Measurements from ENCODE around the gene SYNC.
"Not testable (repeated sequence)": the region's sequence is repeated elsewhere in the genome, so short reads cannot be mapped to it uniquely, and the experiment has no call there.

The SYNC gene

GRCh38 chr1:32724678-32725614 lies 22.4 kb upstream of the SYNC start:
- no peak for DNase-seq (ENCODE audit: low read depth)

DNA sequence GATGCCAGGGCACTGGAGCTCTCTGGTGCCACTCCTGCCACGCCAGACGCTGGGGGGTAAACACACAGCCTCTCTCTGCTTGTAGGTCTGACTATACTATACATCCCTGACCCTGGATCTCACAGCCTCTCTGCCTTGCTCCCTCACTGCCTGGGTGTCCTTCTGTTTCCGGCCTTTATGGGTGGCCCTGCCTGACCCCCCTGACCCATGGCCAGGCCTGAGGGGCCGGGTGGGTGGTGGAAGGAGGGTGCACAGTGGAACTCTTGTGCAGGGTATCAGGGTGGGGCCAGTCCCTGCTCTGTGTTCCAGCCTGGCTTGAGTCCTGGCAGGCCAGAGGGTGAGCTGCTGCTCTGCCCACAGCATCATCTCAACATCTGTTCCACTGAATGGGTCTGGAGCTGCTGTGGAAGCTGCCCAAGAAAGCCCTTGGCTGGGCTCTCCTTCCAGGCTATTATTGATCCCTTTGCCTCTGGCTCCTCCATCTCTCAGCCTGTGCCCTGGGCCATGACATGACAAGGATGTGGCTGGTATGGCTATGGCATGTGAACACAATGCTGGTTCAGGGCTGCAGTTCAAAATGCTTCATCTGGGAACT lies 17.2 kb upstream of the SYNC start:
- DNase-seq (ENCODE audit: low read depth) = no peak

GRCh38 chr1:32718527-32718926 lies 16.0 kb upstream of the SYNC start:
- no peak for DNase-seq (ENCODE audit: low read depth)

DNA sequence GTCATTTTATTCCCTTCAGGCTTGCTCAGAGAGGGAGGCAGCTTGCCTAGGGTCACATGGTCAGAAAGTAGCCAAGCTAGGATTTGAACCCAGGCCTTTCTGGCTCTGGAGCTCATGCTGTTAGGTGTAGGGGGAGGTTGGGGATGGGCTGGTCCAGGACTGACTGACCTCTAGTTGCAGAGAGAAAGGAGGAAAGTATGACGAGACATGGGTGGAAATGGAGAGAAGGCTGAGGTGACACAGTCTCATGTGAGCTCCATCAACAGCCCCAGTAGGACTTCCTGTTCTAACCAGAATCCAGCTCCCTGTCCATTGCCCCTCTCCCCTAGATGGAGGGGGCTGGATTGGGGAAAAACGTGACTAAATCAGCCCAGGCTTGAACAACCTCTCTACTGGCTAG lies 15.5 kb upstream of the SYNC start:
- no peak for DNase-seq (ENCODE audit: low read depth)

DNA sequence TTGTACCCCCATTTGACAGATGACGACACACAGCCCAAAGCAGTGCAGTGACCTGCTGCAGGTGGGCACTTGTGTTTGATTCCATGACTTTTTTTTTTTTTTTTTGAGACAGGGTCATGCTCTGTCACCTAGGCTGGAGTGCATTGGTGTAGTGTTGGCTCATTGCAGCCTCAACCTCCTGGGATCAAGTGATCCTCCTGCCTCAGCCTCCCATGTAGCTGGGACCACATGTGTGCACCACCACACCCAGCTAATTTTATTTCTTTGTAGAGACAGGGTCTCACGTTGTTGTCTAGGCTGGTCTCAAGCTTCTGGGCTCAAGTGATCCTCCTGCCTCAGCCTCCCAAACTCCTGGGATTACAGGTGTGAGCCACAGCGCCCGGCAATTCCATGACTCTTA lies 14.9 kb upstream of the SYNC start:
- DNase-seq (ENCODE audit: low read depth) = no peak

GRCh38 chr1:32716312-32717148 lies 14.0 kb upstream of the SYNC start:
- DNase-seq (ENCODE audit: low read depth) = no peak

DNA sequence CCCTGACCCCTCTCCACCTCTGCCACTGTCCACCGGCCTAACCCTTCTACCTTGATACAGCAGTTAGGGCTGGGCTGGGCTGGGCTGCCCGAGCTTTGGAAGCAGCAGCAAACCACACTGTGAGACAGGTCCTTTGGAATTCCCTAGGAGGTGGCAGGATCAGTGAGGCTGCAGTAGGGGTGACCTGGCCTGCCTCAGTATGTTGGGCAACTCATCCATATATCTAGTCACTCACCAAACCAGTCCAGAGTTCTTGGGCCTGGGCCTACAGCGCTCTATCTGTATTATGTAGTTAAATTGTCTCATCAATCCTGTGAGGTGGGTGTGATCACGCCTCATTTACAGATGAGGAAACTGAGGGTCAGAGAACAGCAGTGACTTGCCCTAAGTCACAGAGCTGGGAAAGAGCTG lies 13.3 kb upstream of the SYNC start:
- no peak for DNase-seq (ENCODE audit: low read depth)

DNA sequence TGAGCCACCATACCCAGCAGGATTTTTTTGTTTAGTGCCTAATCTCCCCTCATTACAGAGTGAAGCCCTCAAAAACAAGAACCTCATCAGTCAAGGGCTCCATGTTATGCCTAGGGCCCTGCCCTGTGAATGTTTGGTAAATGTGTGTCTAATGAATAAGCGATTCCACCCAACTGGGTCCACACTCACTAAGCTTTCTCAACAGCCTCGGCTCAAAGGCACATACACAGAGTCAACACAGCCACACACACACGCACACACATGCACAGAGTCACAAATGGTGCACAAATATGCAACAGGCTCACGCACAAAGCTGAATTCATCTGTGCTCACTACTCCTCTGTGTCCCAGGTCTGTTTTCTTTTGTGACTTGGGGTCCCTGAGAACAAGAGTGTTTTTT lies 11.7 kb upstream of the SYNC start:
- DNase-seq (ENCODE audit: low read depth) = no peak

DNA sequence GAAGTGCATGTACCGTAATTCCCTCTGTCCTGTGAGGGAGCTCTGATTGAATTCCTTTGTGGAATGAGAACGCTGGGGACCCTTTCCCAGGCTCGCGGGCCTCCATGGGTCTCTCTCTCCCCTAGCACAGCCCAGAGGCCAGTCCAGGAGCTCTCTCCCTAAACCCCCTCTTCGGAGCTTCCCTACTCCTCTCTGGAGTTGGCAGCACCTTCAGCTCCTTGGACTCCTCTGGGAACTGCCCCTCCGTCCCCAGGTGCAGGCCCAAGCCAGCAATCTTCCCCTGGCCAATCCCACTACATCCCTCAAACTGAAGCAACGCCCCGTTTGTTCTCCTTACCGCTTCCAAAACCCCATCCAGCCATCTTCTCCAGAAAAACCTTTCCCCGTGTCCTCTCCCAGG lies 10.5 kb upstream of the SYNC start:
- no peak for DNase-seq (ENCODE audit: low read depth)

DNA sequence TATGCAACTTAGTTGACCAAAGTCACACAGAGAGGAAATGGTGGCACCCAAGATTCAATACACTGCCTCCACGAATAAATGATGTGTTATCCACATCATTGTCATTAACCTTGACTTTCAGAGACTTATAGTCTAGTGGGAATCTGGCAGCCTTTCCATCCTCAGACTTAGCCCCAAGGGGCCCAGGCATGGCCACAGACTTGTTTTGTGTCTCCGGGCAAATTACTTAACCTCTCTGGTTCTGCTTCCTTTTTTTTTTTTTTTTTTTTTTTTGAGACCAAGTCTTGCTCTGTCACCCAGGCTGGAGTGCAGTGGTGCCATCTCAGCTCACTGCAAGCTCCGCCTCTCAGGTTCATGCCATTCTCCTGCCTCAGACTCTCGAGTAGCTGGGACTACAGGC lies 8.7 kb upstream of the SYNC start:
- DNase-seq (ENCODE audit: low read depth) = not testable (repeated sequence)

DNA sequence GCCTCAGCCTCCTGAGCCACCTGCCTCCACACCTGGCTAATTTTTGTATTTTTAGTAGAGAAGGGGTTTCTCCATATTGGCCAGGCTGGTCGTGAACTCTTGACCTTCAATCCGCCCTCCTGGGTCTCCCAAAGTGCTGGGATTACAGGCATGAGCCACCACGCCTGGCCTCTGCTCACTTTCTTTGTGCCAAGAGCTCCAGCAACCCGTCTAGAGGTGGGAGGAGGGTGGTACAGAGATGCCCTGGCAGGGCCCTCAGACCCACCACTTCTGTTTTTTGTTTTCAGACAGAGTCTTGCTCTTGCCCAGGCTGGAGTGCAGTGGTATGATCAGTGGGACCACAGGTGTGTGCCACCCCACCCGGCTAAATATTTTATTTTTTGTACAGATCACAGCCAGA lies 6.9 kb upstream of the SYNC start:
- no peak for DNase-seq (ENCODE audit: low read depth)

GRCh38 chr1:32709075-32709474 lies 6.5 kb upstream of the SYNC start:
- DNase-seq (ENCODE audit: low read depth) = no peak

GRCh38 chr1:32706491-32706890 lies 3.9 kb upstream of the SYNC start:
- no peak for DNase-seq (ENCODE audit: low read depth)

DNA sequence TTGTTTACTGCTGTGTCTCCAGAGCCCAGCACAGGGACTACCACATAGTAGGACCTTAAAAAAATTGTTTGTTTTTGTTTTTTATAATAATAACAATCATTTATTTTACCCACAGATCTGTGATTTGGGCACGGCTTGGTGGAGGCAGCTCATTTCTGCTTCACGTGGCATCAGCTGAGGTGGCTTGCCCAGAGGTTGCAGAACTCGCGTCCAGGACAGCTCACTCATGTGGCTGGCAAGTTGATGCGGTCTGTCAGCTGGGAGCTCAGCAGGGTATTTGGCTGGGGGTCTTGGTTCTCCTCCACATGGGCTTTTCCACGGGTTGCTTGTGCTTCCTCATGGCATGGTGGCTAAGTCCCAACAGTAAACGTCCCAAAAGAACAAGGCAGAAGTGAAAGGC lies 2.9 kb upstream of the SYNC start:
- no peak for DNase-seq (ENCODE audit: low read depth)

- no peak for DNase-seq (ENCODE audit: low read depth)
These were observed 1.1 kb upstream of the SYNC start for GRCh38 chr1:32703479-32704291.

DNA sequence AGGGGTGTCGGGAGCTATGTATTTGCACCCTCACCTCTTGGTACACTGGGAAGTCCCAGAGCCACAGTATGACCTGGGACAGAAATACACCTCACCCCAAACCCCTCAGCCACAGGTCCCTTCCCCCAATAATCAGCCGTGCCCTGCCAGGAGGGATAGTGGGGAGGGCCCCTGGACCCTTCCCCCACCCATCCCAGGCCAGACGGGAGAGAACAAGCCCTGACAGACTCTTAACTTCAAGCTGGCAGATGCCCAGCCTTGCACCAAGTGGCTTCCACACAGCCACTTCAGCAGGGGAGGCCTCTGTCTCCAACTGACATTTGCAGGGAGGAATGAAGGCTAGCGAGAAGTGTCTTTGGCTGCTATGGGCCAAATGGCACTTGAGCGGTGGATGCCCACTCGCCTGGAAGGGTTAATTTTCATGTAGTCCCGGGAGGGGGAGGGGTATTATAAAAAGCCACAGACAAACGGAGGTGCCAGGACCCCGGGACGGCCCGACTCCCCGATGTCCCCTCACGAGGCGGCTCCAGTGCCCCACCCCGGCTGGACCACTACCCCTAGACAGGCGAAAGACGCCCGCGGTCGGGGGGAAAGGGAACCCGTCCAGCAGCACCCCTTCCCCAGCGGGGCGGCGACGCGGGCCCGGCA lies 495 bp downstream of the SYNC start:
- DNase-seq (ENCODE audit: low read depth) = no peak

DNA sequence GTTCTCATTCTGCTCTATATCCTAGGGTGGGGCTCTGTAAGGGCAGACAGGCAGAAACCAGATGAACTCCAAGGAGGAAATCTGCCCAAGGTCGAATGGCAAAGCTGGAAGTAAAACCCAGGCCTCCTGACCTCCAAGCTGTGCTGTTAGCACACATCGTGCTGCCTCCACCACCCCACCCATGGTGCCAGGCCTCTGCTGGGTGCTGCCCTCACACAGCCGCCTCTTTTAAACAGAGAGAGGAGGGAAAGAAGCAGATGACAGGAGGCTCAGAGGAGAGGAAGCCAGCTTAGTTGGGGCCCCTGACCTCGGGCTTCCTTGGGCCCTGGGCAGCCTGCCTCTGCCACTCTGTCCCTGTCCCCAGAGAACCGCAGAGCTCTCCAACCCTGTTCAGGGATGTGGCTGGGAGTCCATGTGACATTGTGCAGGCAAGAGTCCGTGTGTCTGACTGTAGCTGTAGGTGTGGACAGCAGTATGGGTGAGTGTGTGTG lies 1.1 kb downstream of the SYNC start:
- DNase-seq (ENCODE audit: low read depth) = no peak

- DNase-seq (ENCODE audit: low read depth) = not testable (repeated sequence)
These were observed 5.6 kb downstream of the SYNC start for GRCh38 chr1:32696996-32697395.

DNA sequence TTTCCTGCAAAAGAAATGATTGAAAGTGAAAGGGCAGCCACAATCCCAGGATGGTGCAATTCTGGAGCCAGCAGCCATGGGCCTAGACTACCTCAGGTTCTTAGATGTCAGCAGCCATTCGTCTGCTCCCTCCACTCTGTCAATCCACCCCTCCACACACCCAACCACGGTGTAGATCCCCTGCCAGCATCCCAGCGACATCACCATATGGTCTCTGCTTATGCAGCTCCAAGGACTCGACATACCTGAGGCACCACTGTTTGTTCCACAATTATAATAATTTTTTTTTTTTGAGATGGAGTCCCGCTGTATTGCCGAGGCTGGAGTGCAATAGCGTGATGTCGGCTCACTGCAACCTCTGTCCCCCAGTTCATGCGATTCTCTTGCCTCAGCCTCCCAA lies 6.5 kb downstream of the SYNC start:
- DNase-seq (ENCODE audit: low read depth) = no peak

DNA sequence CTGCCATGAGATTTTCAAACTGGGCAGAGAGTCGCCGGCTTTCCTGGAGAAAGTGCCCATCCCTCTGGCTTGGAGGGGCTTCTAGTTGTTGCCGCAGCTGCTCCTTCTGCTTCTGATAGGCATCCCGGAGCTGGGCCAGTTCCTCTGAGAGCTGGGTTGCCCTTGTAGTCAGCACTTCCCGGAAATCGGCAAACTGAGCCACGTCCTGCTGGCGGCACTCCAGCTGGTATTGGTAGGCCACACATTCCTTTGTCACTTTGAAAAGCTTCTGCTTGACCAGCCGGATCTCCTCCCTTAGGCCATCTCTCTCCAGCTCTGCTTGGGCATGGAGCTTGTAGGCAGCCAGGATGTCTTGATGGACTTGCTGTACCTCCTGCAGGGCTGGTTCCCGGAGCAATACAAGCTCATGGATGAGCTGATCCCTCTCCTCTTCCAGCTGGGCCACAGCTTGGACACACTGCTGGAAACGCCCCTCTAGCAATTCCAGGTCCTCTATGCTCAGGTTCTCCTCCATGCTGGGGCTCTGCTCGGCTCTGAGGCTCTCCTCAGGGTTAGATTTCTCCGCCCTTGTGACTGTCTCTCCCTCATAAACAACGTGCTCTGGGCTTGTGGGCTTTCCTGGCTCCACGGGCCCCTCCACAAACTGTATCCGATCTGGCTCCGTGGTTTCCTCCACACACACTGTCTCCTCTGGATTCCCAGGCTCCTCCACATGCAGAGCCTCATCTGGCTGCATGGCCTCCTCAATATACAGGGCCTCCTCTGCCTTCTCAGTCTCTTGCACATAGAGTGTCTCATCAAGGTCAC lies 7.3 kb downstream of the SYNC start:
- no peak for DNase-seq (ENCODE audit: low read depth)

Data from stimulated activated CD8-positive, alpha-beta memory T cell treated with anti-CD3 and anti-CD28 coated beads, Interleukin-12 subunit alpha, Interleukin-12 subunit beta, amount 100 ng/mL, for 4 hours (primary cell).